Effector memory CD8-positive, alpha-beta T cell (primary cell): ENCODE data around the gene POM121.
"Not testable (repeated sequence)": the region's sequence is repeated elsewhere in the genome, so short reads cannot be mapped to it uniquely, and the experiment has no call there.

Source experiments
- ATAC-seq: fragments of 150-1000 bp; cut with Tn5 transposase; replicated peaks from 2 replicates; pipeline ENCODE4 v1.10.0; 2021; ENCODE audit warnings: mild to moderate bottlenecking, moderate library complexity
- DNase-seq, 3 experiments: peaks; one replicate each; pipeline ENCODE4 v3.0.0; 2021
- H3K27ac Mint-ChIP-seq, 2 donors: one replicate each; pipeline ENCODE4 v1.8.0; 2022; ENCODE audit warnings: mild to moderate bottlenecking in 2 of 2, mixed read lengths in 2 of 2, moderate library complexity in 2 of 2
- H3K27me3 Mint-ChIP-seq, 2 donors: one replicate each; pipeline ENCODE4 v1.8.0; 2022; ENCODE audit warnings: mixed read lengths in 2 of 2
- H3K36me3 Mint-ChIP-seq: one replicate; pipeline ENCODE4 v1.8.0; 2022; ENCODE audit warnings: mild to moderate bottlenecking, moderate library complexity, mixed read lengths; ENCODE audit not compliant: insufficient read depth
- H3K4me1 Mint-ChIP-seq, 2 donors: one replicate each; pipeline ENCODE4 v1.8.0; 2022; ENCODE audit warnings: low read depth in 2 of 2, mixed read lengths in 2 of 2
- H3K4me3 Mint-ChIP-seq, 2 donors: one replicate each; pipeline ENCODE4 v1.8.0; 2022; ENCODE audit warnings: mild to moderate bottlenecking in 2 of 2, mixed read lengths in 2 of 2, moderate library complexity in 2 of 2
- H3K9me3 Mint-ChIP-seq, 2 donors: one replicate each; pipeline ENCODE4 v1.8.0; 2022; ENCODE audit warnings: mixed read lengths in 2 of 2
- total RNA-seq, 9 experiments: gene quantifications; one replicate each; lab custom pipeline; 2026; lab: John Stamatoyannopoulos, UW

Gene POM121
- total RNA-seq: 45.8 to 84.1 (median 60.1) reads per million in 9 experiments

- Mint-ChIP-seq H3K27ac (peak within 1 kb of the TSS; percentile 99), H3K36me3 (peaks cover 46% of the 10 kb centered on the region), H3K4me3 (peak within 1 kb of the TSS; percentile 92), H3K4me1 (peaks cover 18 to 29% of the 10 kb centered on the region in 2 donors), H3K27me3 (no peaks in the 10 kb centered on the region), H3K9me3 (no peaks in the 10 kb centered on the region)
- DNase-seq (peak; percentile 77 to 86 (median 86)), ATAC-seq (peak; percentile 92)
Measured at GRCh38 chr7:72924733-72925545, at the start of gene POM121. TSS of gene POM121 (plus strand) at chr7:72925095. CDS start at chr7:72925122, 27 bp downstream.

DNA sequence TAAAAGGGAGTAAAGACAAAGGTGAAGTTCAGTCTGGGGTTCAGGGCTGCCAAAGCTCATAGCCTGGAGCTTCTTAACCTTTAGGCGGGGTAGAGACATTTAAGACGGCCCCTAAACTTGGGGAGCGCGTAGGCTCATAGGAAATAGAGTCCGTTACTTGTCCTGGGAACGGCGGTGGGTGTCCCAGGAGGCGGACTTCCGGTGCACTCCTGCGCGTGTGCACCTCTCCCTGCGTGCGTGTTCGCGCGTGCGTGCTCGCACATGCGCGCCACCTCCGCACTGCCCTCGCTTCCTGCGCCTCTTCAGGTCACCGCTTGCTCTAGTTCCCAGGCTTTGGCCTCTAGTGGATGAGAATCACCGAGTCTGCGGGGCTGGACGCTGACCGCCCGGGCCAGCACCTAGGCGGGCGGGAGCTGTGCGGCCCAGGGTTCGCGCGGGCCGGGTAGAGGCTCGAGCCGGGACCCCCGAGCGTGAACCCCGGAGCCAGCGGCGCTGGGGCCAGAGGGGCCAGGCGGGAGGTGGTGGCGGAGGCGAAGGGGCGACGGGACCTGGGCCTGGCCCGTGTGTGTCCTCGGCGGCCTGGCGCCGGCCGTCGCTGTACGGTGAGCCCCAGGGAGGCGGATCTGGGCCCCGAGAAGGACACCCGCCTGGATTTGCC lies 45.7 kb upstream of the POM121 start:
- H3K4me1 Mint-ChIP-seq: peaks cover 7 to 21% of the 10 kb centered on the region in 2 donors
- H3K36me3 Mint-ChIP-seq: peaks cover 21% of the 10 kb centered on the region

GRCh38 chr7:72879737-72880215 lies 45.1 kb upstream of the POM121 start:
- H3K9me3 Mint-ChIP-seq, H3K27me3 Mint-ChIP-seq: not testable (repeated sequence)
- ATAC-seq (peak; percentile 36), DNase-seq (peak; percentile 20 to 35 (median 20))
- peak overlapping the region; percentile 85 to 94 for H3K27ac Mint-ChIP-seq
- peak overlapping the region; percentile 84 to 96 for H3K4me3 Mint-ChIP-seq
- peaks cover 7 to 21% of the 10 kb centered on the region in 2 donors for H3K4me1 Mint-ChIP-seq
- peaks cover 21% of the 10 kb centered on the region for H3K36me3 Mint-ChIP-seq

More for the DNA sequence above, 45.7 kb upstream of the POM121 start:
- DNase-seq (peak; percentile 43 to 53 (median 48)), ATAC-seq (peak; percentile 97)
- peak overlapping the region; percentile 85 to 94 for H3K27ac Mint-ChIP-seq
- not testable (repeated sequence) for H3K9me3 Mint-ChIP-seq, H3K27me3 Mint-ChIP-seq
- H3K4me3 Mint-ChIP-seq: peak overlapping the region; percentile 84 to 96

- Mint-ChIP-seq H3K4me1 (peaks cover 10 to 13% of the 10 kb centered on the region in 2 donors), H3K36me3 (peaks cover 49% of the 10 kb centered on the region)
- H3K27me3 Mint-ChIP-seq, H3K4me3 Mint-ChIP-seq, DNase-seq, H3K27ac Mint-ChIP-seq, H3K9me3 Mint-ChIP-seq, ATAC-seq: not testable (repeated sequence)
Measured at GRCh38 chr7:72891750-72892149, 33.1 kb upstream of the POM121 start.

DNA sequence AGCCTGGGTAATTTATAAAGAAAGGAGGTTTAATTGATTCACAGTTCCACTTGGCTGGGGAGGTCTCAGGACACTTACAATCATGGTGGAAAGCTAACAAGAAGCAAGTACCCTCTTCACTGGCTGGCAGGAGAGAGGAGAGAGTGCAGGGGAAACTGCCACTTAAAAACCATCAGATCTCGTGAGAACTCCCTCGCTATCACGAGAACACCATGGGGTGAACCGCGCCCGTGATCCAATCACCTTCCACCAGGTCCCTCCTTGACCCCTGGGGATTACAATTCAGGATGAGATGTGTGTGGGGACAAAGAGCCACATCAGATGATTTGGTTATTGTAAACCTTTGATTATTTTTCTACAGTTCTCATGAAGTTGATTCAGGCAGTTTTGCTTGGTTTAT lies 20.2 kb upstream of the POM121 start:
- H3K9me3 Mint-ChIP-seq, DNase-seq, ATAC-seq, H3K27me3 Mint-ChIP-seq, H3K4me3 Mint-ChIP-seq: not testable (repeated sequence)
- peak overlapping the region in 1 of 2 donors; percentile 59 for H3K27ac Mint-ChIP-seq
- H3K4me1 Mint-ChIP-seq: peaks cover 5 to 13% of the 10 kb centered on the region in 2 donors
- peaks cover 42% of the 10 kb centered on the region for H3K36me3 Mint-ChIP-seq

- not testable (repeated sequence) for H3K27ac Mint-ChIP-seq, H3K9me3 Mint-ChIP-seq, H3K27me3 Mint-ChIP-seq, ATAC-seq, DNase-seq, H3K4me3 Mint-ChIP-seq
- Mint-ChIP-seq H3K36me3 (peaks cover 22% of the 10 kb centered on the region), H3K4me1 (peaks cover 7 to 18% of the 10 kb centered on the region in 2 donors)
Measured at GRCh38 chr7:72908422-72908821, 16.5 kb upstream of the POM121 start.

DNA sequence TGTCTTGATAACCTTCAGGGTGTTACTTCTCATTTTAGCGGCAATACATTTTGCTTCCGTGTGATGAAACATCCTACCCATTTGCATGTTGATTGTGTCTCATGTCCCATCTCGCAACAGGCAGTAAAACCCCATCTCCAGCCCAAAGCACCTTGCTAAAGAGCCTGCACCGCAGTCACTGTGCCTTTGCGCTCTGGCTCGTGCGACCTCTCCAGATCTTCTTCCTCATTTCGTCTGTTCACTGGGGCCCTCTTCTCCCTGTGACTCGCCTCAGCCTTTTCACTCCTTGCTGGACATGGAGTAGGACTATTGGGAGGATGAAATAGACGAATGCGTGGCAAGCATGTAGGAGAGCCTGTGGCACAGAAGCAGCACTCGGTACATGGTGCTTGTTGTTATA lies 13.5 kb upstream of the POM121 start:
- Mint-ChIP-seq H3K4me1 (peaks cover 10 to 20% of the 10 kb centered on the region in 2 donors), H3K36me3 (peaks cover 25% of the 10 kb centered on the region)
- H3K27me3 Mint-ChIP-seq, H3K9me3 Mint-ChIP-seq, H3K27ac Mint-ChIP-seq, H3K4me3 Mint-ChIP-seq, ATAC-seq, DNase-seq: not testable (repeated sequence)

- H3K36me3 Mint-ChIP-seq: peaks cover 21% of the 10 kb centered on the region
- ATAC-seq, DNase-seq, H3K4me3 Mint-ChIP-seq, H3K9me3 Mint-ChIP-seq, H3K27me3 Mint-ChIP-seq: not testable (repeated sequence)
- H3K4me1 Mint-ChIP-seq: peaks cover 12 to 20% of the 10 kb centered on the region in 2 donors
- peak overlapping the region; percentile 81 to 82 for H3K27ac Mint-ChIP-seq
Measured at GRCh38 chr7:72913750-72914149, 11.1 kb upstream of the POM121 start.

DNA sequence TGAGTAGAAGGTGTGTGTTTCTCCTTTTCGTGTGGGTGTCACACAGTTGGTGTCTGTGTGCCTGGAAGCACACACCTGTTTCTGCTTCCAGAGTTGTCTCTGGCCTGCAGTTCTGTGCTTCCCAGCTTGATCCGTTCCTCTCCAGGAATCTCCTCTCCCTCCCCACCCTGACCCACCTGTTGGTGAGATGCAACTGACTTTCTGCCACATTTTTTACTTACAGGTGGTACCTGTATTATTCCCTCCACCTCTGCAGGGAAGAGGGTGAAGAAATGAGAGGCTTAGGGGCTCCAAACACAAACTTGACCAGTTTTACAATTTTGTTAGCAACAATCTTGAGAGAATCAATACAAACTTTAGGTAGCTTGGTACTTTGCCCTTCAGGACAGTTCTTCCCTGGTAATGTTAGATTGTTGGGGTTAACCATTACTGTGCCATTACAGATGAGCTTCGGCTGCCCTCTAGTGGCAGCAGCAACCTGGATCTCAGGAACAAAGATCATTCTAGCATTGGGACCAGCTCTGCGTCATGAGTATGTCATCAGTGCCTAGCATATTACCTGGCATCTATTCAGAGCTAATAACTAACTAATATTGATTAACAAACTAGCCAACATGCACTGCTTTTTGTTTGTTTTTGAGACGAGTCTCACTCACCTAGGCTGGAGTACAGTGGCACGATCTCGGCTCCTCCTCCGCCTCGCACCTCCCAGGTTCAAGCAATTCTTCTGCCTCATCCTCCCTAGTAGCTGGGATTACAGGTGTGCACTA lies 10.0 kb upstream of the POM121 start:
- Mint-ChIP-seq H3K36me3 (peaks cover 26% of the 10 kb centered on the region), H3K27ac (peak overlapping the region in 1 of 2 donors; percentile 82), H3K4me1 (peaks cover 11 to 16% of the 10 kb centered on the region in 2 donors)
- not testable (repeated sequence) for H3K4me3 Mint-ChIP-seq, H3K27me3 Mint-ChIP-seq, H3K9me3 Mint-ChIP-seq
- DNase-seq (peak; percentile 29 to 39 (median 37)), ATAC-seq (peak; percentile 81)

- Mint-ChIP-seq H3K27me3 (no peaks in the 10 kb centered on the region), H3K27ac (peak overlapping the region in 1 of 2 donors; percentile 75), H3K4me3 (no peak overlapping the region), H3K4me1 (peaks cover 12 to 20% of the 10 kb centered on the region in 2 donors), H3K9me3 (no peaks in the 10 kb centered on the region), H3K36me3 (peaks cover 15% of the 10 kb centered on the region)
- ATAC-seq (no peak), DNase-seq (no peak)
Measured at GRCh38 chr7:72919256-72919775, 5.6 kb upstream of the POM121 start.

GRCh38 chr7:72924386-72924732 lies 536 bp upstream of the POM121 start:
- Mint-ChIP-seq H3K4me3 (peak overlapping the region; percentile 92), H3K36me3 (peaks cover 45% of the 10 kb centered on the region), H3K9me3 (no peaks in the 10 kb centered on the region), H3K27me3 (no peaks in the 10 kb centered on the region), H3K27ac (peak overlapping the region; percentile 99), H3K4me1 (peaks cover 18 to 29% of the 10 kb centered on the region in 2 donors)
- DNase-seq (no peak), ATAC-seq (no peak)

DNA sequence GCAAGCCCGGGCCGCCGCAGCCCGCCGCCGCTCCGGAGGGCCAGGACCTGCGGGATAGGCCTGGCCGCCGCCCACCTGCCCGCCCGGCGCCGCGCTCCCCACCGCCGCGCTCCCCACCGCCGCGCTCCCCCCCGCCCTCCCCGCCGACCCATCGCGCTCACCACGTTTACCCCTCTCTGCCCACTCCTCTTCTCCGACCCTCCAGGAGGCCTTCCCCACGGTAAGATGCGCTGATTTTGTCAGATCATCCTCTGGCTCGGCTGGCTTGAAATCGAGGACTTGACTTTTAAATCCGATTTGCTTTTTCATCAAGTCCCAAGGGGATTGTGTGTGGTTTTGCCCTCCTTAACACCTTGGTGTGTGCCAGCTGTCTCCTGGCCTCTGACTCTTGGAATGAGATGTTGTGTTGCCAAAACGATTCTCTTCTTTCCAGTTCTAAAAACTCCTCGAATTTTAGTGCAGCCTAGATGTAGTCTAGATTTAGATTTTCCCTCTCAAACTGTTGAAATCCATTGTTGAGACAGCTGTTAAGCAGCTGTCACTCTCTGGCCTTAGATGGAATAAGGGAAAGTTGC lies 738 bp downstream of the POM121 start:
- Mint-ChIP-seq H3K27ac (peak overlapping the region; percentile 99), H3K4me3 (peak overlapping the region; percentile 92), H3K27me3 (no peaks in the 10 kb centered on the region), H3K4me1 (peaks cover 18 to 29% of the 10 kb centered on the region in 2 donors), H3K9me3 (no peaks in the 10 kb centered on the region), H3K36me3 (peaks cover 52% of the 10 kb centered on the region)
- DNase-seq (no peak), ATAC-seq (no peak)
